ENCODE measurements around the gene POC5. TPM values are rescaled to one million over a fixed set of nuclear protein-coding genes. Genes with fewer than 3 reads are reported as not detected.

POC5 gene
- total and polyA plus RNA-seq, 2 of the 8 experiments (the other 6 are each of a cell fraction or from before 2014, with no cell fraction given): 11.2 to 12.1 TPM

GRCh38 chr5:75659791-75660450 is 57.3 kb downstream of the POC5 start:
- CTCF ChIA-PET (ENCODE audit: partially characterized antibody): no interaction called here

More at GRCh38 chr5:75659791-75660450, 57.3 kb downstream of the POC5 start:
- POLR2A ChIA-PET (ENCODE audit: partially characterized antibody): no interaction called here
- no peak overlapping the region for H2AK5ac ChIP-seq (ENCODE audit: low read depth, low read length)
- H3K18ac ChIP-seq (ENCODE audit: extremely low read depth, low read length): no peak overlapping the region
- no peak overlapping the region for H2AFZ ChIP-seq (ENCODE audit: low read length)
- no peak overlapping the region for H2BK15ac ChIP-seq (ENCODE audit: low read length)
- peaks cover 0 to 3% (median 1%) of the 10 kb centered on the region in 4 experiments; a peak in 3 of 7 replicates for H3K4me1 ChIP-seq (replicated peaks in 1 of 4; ENCODE audit: control insufficient read depth in 3 of 4, insufficient read depth in 4 of 4, low read length in 3 of 4)
- no peak overlapping the region for H2BK5ac ChIP-seq (ENCODE audit: low read depth, low read length)
- H3K4me2 ChIP-seq (ENCODE audit: insufficient read depth in 1 of 2, low read depth in 2 of 2, low read length in 2 of 2): no peak overlapping the region
- H3K14ac ChIP-seq (ENCODE audit: insufficient read length): no peak overlapping the region
- H3K9me3 ChIP-seq (ENCODE audit: insufficient read depth in 2 of 2, low read depth in 1 of 2, low read length in 1 of 2): no peaks in the 10 kb centered on the region
- DNase-seq (ENCODE audit: low read depth in 1 of 2, low spot score in 2 of 2) (no peak), FAIRE-seq (no peak)
- no peak overlapping the region for H3K27ac ChIP-seq (ENCODE audit: low read depth, low read length)
- no peaks in the 10 kb centered on the region for H3K23me2 ChIP-seq (ENCODE audit: low read depth, low read length)
- H3K27me3 ChIP-seq (replicated peaks in 1 of 4; ENCODE audit: control insufficient read depth in 3 of 4, extremely low read depth in 1 of 4, insufficient read depth in 3 of 4, low read length in 3 of 4): no peaks in the 10 kb centered on the region
- H3K4ac ChIP-seq (replicated peaks; ENCODE audit: insufficient read length, low read depth, low read length): no peak overlapping the region
- no peaks in the 10 kb centered on the region for H3K79me1 ChIP-seq (ENCODE audit: low read depth, low read length)
- H4K8ac ChIP-seq (ENCODE audit: extremely low read depth, insufficient read depth, low read length): no peak overlapping the region
- no peak overlapping the region for H3K4me3 ChIP-seq (ENCODE audit: extremely low read depth in 1 of 4, insufficient read depth in 2 of 4, low read depth in 3 of 4, low read length in 4 of 4)
- no peaks in the 10 kb centered on the region for H4K20me1 ChIP-seq (replicated peaks in 1 of 2; ENCODE audit: control insufficient read depth in 1 of 2, insufficient read depth in 2 of 2, low read length in 2 of 2)
- TF ChIP-seq ZNF274 (IDR thresholded peaks at IDR 0.05; ENCODE audit: borderline replicate concordance, extremely low read depth, low read length) (no peak), KDM5A (IDR thresholded peaks at IDR 0.05; ENCODE audit: low read length) (no peak), HDAC2 (IDR thresholded peaks at IDR 0.05; ENCODE audit: borderline replicate concordance in 1 of 2, low read depth in 2 of 2, low read length in 2 of 2) (no peak), SRF (IDR thresholded peaks at IDR 0.05; ENCODE audit: low read depth, low read length) (no peak), NRF1 (IDR thresholded peaks at IDR 0.05; ENCODE audit: low read depth, low read length) (no peak), RFX5 (IDR thresholded peaks at IDR 0.05; ENCODE audit: borderline replicate concordance, low read depth, low read length) (no peak), EGR1 (IDR thresholded peaks at IDR 0.05; ENCODE audit: borderline replicate concordance, low read depth, low read length) (no peak), RXRA (IDR thresholded peaks at IDR 0.05; ENCODE audit: insufficient read depth, low read depth, low read length) (no peak)
- H3K56ac ChIP-seq (replicated peaks; ENCODE audit: insufficient read length, low read depth, low read length): no peak overlapping the region
- no peak overlapping the region for H4K5ac ChIP-seq (ENCODE audit: insufficient read length, low read depth, low read length)
- no peaks in the 10 kb centered on the region for H3K36me3 ChIP-seq (ENCODE audit: control insufficient read depth in 2 of 4, insufficient read depth in 4 of 4, low read length in 3 of 4)
- H3K79me2 ChIP-seq (ENCODE audit: control insufficient read depth in 1 of 2, insufficient read depth in 2 of 2, low read length in 2 of 2): no peaks in the 10 kb centered on the region
- no peak overlapping the region for H2BK20ac ChIP-seq (ENCODE audit: low read length)
- no peak overlapping the region for H3K9ac ChIP-seq (replicated peaks in 1 of 4; ENCODE audit: extremely low read depth in 1 of 4, low read depth in 3 of 4, low read length in 3 of 4)
- no peak overlapping the region for H2BK12ac ChIP-seq (ENCODE audit: low read depth, low read length)
- H2BK120ac ChIP-seq (replicated peaks; ENCODE audit: low read depth, low read length): no peak overlapping the region
- no peak overlapping the region for H4K91ac ChIP-seq (replicated peaks; ENCODE audit: insufficient read length, low read length)
- no peak overlapping the region for H3K23ac ChIP-seq (ENCODE audit: insufficient read length)
- 91% methylated on average over 3 of the region's 3 CpGs; no CpG with 5 or more reads in 1 of the 2 experiments for WGBS, 2 experiments (ENCODE audit: extremely low coverage in 1 of 2, insufficient coverage in 1 of 2, insufficient read length in 1 of 2, insufficient replicate concordance in 2 of 2, low coverage in 1 of 2, low lambda C conversion rate in 2 of 2, missing lambda C conversion rate in 1 of 2)

Data from H1 (cell line).